Stomach smooth muscle (tissue), 2 donors: ENCODE results near the gene MLLT3.

Experiments
- H3K27ac ChIP-seq: one replicate; pipeline ENCODE4 v1.7.0; 2013; ENCODE audit warnings: mild to moderate bottlenecking, low read length, inconsistent platforms
- H3K27me3 ChIP-seq, 2 donors: one replicate each; pipeline ENCODE4 v1.7.0; 2013; ENCODE audit warnings: low read length in 2 of 2; ENCODE audit not compliant: insufficient read depth in 2 of 2, control insufficient read depth in 1 of 2
- H3K36me3 ChIP-seq, 2 donors: one replicate each; pipeline ENCODE4 v1.7.0; 2013; ENCODE audit warnings: low read length in 2 of 2; ENCODE audit not compliant: control insufficient read depth in 2 of 2, insufficient read depth in 2 of 2
- H3K4me1 ChIP-seq: one replicate; pipeline ENCODE4 v1.7.0; 2013; ENCODE audit warnings: low read length; ENCODE audit not compliant: control insufficient read depth, insufficient read depth
- H3K4me3 ChIP-seq, 2 donors: one replicate each; pipeline ENCODE4 v1.7.0; 2013; ENCODE audit warnings: low read length in 2 of 2
- H3K9ac ChIP-seq, 2 donors: one replicate each; pipeline ENCODE4 v1.7.0; 2013; ENCODE audit warnings: low read length in 2 of 2, mild to moderate bottlenecking in 1 of 2
- H3K9me3 ChIP-seq, 2 donors: one replicate each; pipeline ENCODE4 v1.7.0; 2013; ENCODE audit warnings: low read length in 2 of 2; ENCODE audit not compliant: control insufficient read depth in 2 of 2
- donor health status: healthy.
- donor health status: Pancreatic carcinoma.

The MLLT3 gene

GRCh38 chr9:20387062-20387461 lies 235.2 kb downstream of the MLLT3 start:
- Histone ChIP-seq H3K27ac (no peak overlapping the region), H3K4me3 (no peak overlapping the region), H3K27me3 (no peaks in the 10 kb centered on the region), H3K9ac (no peak overlapping the region), H3K4me1 (peaks cover 6% of the 10 kb centered on the region), H3K9me3 (peaks cover 0 to 4% of the 10 kb centered on the region in 2 donors), H3K36me3 (no peaks in the 10 kb centered on the region)

DNA sequence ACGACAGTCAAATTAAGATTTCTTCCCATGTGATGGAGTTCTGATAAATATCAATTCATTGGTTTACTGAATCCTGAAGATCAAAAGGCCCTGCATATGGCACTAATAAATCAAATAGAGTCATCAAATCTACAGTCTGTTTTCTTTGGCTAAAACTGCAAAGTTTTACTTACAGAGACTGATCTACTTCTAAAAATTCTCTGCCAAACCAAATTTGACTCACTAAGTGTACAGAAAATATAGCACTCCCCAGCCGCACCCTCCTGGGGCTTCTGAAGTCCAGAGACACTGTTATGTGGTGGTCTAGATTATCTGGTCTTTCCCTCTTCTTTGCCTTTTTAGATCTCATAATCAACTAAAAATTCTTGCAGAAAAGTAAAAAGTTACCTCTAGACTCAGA lies 237.7 kb downstream of the MLLT3 start:
- H3K27me3 ChIP-seq = no peaks in the 10 kb centered on the region
- no peak overlapping the region for H3K9ac ChIP-seq
- H3K4me3 ChIP-seq = no peak overlapping the region
- H3K9me3 ChIP-seq = peaks cover 0 to 4% of the 10 kb centered on the region in 2 donors
- H3K27ac ChIP-seq = no peak overlapping the region
- H3K36me3 ChIP-seq = no peaks in the 10 kb centered on the region
- H3K4me1 ChIP-seq = peaks cover 6% of the 10 kb centered on the region

DNA sequence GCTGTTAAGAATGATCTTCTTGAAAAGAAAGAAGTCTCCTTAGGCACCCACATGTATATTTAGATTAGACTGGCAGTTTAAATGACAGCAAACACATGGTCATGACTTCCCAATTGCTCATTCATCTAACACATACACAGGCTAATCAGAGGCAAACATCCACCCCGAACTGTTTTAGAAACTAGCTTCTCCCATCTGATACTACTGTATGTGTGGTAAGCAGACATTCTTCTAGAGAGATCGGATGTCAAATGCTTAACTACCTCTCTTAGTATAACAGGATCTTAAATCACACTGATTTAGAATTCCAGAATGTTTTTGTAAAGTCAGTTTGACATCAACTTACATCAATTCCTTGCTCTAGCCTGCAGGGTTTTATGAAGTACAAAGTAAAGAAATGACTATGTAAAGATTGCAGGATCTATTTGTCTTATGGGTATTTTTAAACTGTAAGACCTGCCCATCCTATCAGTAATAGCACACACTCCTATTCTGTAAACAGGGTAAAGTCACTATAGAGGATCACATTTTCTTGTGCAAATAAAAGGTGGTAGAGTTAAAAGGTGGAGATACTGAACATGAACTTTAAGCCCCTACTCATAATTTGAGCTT lies 239.7 kb downstream of the MLLT3 start:
- Histone ChIP-seq H3K27me3 (no peaks in the 10 kb centered on the region), H3K27ac (no peak overlapping the region), H3K36me3 (no peaks in the 10 kb centered on the region), H3K9me3 (no peaks in the 10 kb centered on the region), H3K4me1 (peaks cover 6% of the 10 kb centered on the region), H3K9ac (no peak overlapping the region), H3K4me3 (no peak overlapping the region)

DNA sequence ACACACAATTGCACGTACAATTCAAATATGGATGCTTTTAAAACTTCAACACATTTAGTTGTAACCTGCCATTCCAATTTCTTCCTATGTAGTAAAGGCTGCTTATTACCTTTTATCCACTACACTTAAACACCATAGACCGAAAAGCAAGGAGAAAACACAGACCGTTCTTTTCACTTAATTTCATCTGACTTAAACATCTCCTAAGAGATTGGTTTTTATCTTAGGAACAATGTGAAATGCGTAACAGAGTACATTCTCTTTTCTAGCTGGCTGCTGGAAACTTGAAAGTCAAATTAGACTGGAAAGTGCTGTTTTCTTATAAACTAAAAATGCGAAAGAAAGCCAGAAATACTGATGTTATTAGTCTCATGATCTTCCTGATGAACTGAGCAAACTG lies 241.8 kb downstream of the MLLT3 start:
- no peak overlapping the region for H3K4me3 ChIP-seq
- H3K27ac ChIP-seq = no peak overlapping the region
- no peaks in the 10 kb centered on the region for H3K27me3 ChIP-seq
- peaks cover 6% of the 10 kb centered on the region for H3K4me1 ChIP-seq
- no peak overlapping the region for H3K9ac ChIP-seq
- no peaks in the 10 kb centered on the region for H3K36me3 ChIP-seq
- H3K9me3 ChIP-seq = no peaks in the 10 kb centered on the region

DNA sequence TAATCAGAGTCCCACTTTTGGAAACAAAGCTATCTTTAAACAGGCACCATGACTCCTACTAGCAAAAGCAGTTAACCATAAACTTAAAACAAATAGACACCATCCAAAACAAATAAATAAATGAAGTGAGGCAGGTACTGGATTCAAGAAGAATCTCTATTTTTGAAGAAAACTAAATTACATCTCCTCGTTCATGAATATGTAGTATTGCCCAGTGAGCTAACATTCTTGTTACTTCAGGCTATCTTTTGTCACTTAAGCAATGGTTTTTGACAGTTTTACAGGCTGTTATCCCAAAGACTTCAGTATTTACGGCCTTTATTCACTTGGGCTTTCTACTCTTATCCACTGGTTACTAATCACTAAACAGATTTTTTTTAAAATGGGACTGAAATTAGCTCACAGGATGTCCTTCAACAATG lies 242.5 kb downstream of the MLLT3 start:
- Histone ChIP-seq H3K4me1 (peaks cover 6% of the 10 kb centered on the region), H3K9me3 (no peaks in the 10 kb centered on the region), H3K36me3 (no peaks in the 10 kb centered on the region), H3K27ac (no peak overlapping the region), H3K27me3 (no peaks in the 10 kb centered on the region), H3K9ac (no peak overlapping the region), H3K4me3 (no peak overlapping the region)

DNA sequence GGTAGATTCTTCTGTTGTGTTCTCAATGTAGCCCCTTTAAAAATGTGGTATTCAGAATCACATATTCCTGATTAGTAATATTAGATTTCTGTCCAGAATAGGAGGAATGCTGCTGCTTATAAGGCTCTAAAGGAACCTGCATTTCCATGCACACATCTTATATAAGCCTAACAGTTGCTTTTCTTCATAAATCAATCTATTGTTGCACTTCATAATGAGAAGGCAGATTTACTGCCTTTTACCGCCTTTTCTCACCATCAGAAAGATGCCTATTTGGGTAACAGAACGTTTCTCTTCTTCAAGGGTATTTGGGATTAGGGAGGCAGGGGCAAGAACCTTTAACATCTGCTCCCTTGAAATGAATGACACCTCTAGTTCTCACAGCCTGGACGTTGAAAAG lies 243.4 kb downstream of the MLLT3 start:
- Histone ChIP-seq H3K36me3 (no peaks in the 10 kb centered on the region), H3K27ac (no peak overlapping the region), H3K9ac (no peak overlapping the region), H3K4me3 (no peak overlapping the region), H3K27me3 (no peaks in the 10 kb centered on the region), H3K4me1 (peaks cover 6% of the 10 kb centered on the region), H3K9me3 (no peaks in the 10 kb centered on the region)

GRCh38 chr9:20377790-20378189 lies 244.5 kb downstream of the MLLT3 start:
- Histone ChIP-seq H3K4me1 (peaks cover 6% of the 10 kb centered on the region), H3K27ac (no peak overlapping the region), H3K9ac (no peak overlapping the region), H3K27me3 (no peaks in the 10 kb centered on the region), H3K36me3 (no peaks in the 10 kb centered on the region), H3K9me3 (no peaks in the 10 kb centered on the region), H3K4me3 (no peak overlapping the region)

- Histone ChIP-seq H3K4me1 (no peaks in the 10 kb centered on the region), H3K9ac (no peak overlapping the region), H3K36me3 (no peaks in the 10 kb centered on the region), H3K27ac (no peak overlapping the region), H3K9me3 (no peaks in the 10 kb centered on the region), H3K27me3 (no peaks in the 10 kb centered on the region), H3K4me3 (no peak overlapping the region)
Measured at GRCh38 chr9:20376731-20377375, 245.4 kb downstream of the MLLT3 start.

DNA sequence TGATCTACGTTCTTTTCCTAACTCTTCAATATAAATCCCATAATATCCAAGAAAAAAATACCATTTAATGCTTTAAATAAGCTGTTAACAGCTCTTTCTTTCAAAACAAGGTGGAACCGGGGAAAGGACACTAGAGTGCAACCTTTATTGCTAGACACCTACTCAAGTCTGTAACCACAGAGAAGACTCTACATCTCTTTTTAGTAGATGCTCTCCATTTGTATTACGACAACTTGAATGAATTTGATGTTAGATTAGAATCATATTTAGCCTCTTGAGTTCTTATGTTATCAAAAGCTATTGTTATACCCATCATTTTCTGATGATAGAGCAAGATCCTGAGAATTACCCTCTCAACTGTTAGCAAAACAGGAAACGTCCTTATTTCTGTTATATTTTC lies 246.3 kb downstream of the MLLT3 start:
- H3K9ac ChIP-seq = no peak overlapping the region
- H3K9me3 ChIP-seq = no peaks in the 10 kb centered on the region
- no peaks in the 10 kb centered on the region for H3K4me1 ChIP-seq
- no peak overlapping the region for H3K4me3 ChIP-seq
- H3K27ac ChIP-seq = no peak overlapping the region
- H3K36me3 ChIP-seq = no peaks in the 10 kb centered on the region
- H3K27me3 ChIP-seq = no peaks in the 10 kb centered on the region

GRCh38 chr9:20373263-20373662 lies 249.0 kb downstream of the MLLT3 start:
- H3K4me1 ChIP-seq = no peaks in the 10 kb centered on the region
- H3K27me3 ChIP-seq = no peaks in the 10 kb centered on the region

DNA sequence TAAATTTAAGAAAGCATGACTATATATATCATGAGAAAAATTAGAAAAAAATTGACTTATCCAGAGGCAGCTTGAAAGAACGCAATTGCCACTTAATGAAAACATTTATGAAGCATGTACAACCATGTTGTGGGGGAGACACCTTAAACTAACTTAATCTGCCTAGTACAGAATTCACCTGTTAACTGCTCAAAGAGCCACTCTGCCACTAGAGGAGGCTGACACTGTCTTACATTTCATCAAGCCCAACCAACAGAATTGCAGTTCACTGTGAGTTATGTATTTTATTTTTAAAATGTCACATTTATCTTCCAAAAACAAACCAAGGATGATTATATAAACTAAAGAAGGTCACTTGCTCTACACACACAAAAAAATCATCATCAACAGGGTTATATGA lies 252.9 kb downstream of the MLLT3 start:
- Histone ChIP-seq H3K36me3 (no peaks in the 10 kb centered on the region), H3K4me1 (no peaks in the 10 kb centered on the region), H3K27ac (no peak overlapping the region), H3K4me3 (no peak overlapping the region), H3K9me3 (no peaks in the 10 kb centered on the region), H3K9ac (no peak overlapping the region), H3K27me3 (no peaks in the 10 kb centered on the region)

More at GRCh38 chr9:20373263-20373662, 249.0 kb downstream of the MLLT3 start:
- no peak overlapping the region for H3K4me3 ChIP-seq
- no peaks in the 10 kb centered on the region for H3K9me3 ChIP-seq
- no peak overlapping the region for H3K27ac ChIP-seq
- H3K9ac ChIP-seq = no peak overlapping the region
- no peaks in the 10 kb centered on the region for H3K36me3 ChIP-seq
